DMS 273 (cell line): ENCODE results near the gene PDE1C.

Source experiments
- DNase-seq: peaks from one replicate; lab custom pipeline; 2025; ENCODE audit not compliant: unreplicated experiment; lab: John Stamatoyannopoulos, UW

Gene PDE1C

DNA sequence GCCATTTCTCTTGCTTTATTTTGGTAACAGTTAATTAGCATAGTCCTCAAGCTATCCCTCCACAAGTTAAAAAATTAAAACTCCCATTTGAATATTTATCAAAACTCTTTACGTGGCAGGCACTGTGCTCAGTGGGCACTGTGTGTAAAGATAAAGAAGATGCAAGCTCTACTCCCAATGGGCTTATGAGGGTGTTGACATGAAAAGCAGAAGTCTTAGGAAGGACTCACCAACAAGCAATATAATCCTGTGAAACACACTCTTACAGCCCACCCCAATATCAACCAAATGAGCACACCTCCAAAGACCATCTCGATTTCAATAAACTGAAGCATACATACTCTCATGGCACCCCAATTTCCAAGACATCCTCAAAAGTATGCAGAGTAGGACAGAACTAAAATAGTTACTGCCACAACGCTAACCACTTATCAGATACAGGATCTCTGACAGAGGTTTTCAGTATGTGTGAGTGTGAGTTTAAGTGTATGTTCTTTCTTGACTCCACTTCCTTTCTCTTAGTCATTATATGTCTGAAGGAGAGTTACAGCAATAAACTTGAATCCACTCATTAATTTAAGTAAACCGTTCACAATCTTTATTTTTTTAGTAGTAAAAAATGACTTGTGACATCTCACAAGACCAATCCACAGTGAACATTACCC lies 120.0 kb downstream of the PDE1C start:
- no peak for DNase-seq

DNA sequence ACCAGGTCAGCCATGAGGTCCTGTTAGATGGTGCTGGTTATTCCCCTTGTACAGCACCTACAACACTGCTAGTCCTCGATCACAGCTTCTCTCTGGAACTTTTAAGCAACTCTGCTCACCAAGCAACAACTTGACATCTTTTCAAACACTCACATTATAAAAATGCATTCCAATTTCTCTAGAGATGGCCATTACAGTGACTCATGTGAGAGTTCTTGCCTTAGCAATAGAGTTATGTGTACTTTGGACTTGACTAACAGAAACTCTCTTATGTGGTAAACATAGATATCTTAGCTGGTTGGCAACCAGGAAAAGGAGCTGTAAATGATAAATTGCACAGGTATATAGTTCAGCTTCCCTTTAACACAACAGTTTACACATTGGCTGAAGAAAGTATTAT lies 122.2 kb downstream of the PDE1C start:
- no peak for DNase-seq

DNA sequence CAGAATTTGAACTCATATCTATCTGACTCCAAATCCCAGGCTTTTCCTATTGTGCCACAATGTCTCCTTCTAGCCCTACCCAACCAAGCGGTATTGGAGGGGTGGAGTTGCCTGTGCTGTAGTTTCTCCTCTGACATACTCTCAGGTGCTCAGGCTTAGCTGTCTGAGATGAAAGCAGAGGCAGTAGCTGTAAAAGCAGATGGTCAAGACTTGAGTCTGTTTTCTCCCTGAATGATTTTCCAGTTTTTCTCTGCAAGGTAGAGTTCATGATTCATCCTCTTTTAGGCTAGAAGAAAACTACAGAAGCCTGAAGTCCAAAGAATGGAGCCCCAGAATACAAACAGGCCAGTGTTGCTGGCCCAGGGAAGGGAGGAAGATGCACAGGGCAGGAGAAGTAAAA lies 130.0 kb downstream of the PDE1C start:
- DNase-seq, result no peak

DNA sequence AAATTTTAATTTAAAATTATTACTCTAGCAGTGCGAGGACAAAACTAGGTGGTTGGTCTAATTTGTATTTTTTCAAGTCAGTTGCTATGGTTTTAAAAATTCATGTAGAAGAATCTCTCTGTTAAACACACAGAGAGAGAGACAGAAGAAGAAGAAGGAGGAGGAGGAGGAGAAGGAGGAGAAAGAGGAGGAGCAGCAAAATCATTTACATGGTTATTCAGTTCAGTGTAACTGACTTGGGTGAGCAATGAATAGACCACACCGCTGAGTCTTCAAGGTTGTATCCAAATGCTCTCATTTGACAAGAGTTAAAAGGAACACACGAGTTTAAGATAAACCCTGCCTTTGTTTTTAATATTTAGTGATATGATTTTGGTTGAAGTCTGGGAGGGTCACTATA lies 131.1 kb downstream of the PDE1C start:
- DNase-seq, result no peak

DNA sequence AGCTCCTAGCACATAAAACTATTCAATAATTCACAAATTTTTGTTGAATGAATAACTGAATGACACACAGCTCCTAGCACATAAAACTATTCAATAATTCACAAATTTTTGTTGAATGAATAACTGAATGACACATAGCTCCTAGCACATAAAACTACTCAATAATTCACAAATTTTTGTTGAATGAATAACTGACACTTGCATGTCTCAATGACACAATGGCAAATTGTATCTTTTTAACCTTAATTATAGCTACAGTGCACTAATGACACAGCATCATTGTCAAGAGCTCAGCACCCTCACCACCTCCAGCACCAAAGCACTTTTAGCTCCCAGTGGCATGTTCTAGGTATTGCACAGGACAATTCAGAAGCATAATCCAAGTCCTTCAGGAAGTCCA lies 131.6 kb downstream of the PDE1C start:
- DNase-seq, result peak; percentile 30

DNA sequence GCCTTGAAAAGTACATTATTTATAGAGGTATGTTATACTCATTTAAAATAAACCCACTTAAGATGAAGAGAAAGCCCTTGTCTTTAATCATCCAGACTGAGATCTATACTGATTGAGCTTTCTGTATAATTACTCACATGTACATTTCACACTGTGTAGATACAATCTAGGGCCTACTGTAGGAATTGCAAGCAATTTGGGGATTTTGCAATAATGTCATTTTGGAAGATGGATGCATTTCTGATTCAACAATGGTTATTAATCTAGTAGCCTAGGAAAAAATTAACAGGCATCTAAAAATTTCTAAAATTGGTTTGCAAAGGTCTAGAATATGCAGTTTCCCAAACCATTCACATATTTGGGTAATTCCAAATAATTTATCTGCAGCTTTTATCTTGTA lies 132.2 kb downstream of the PDE1C start:
- DNase-seq, result no peak

DNA sequence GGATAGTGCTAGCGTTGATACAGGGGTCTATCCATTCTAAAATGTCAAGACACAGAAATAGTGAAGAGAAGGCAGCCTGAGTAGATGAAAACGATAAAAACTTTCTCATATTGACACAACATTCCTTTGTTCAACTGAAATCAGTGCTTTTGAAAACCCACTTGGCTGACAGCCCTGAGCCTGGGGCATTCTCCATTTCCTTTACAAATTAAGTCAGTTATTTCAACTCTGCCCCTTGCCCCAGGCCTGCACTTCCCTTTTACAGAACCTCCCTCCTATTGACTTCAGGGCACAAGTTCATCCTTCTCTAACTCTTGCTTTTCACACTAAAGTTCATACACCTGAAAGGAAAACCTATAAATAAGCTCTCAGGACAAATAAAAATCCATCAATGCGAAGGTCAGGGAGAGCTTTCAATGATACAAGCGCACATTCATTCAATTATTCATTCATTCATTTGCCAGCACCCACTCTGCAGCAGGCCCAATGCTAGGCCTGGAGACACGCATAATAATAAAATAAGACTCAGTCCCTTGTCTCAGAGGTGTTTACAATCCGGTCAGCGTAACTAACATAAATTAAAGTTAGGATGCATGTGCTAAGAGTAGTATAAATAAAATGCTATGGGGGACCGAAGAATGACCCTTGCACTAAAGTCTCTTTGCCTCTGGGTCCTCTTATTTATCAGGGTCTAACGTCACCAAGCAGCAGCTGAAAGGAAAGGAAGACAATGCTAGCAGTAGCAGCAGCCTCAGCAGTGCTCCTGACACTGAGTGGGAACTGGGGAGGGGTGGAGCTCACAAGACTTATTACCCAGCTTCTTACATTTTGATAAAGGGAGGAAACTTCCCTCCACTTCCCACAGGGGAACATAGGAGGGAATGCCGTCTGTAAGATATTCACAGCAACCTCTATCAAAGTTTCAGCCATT lies 134.8 kb downstream of the PDE1C start:
- no peak for DNase-seq

DNA sequence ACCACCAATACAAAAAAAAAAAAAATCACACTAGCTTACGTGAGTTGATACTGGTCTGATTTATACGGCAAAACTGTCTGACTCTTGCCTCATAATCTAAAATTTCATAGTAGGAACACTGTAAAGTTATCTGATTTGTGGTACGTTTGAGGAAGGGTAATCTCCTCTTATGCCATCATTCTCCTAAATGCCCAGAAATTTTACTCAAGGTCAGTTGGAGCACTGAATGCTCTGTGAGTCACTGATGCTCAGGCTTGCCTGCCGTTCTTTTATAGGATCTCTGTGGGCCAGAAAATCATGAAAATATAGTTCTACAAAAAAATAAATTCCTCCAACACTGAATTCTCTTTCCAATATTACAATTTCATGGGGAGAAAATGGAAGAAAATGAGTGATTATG lies 135.7 kb downstream of the PDE1C start:
- DNase-seq, result no peak

DNA sequence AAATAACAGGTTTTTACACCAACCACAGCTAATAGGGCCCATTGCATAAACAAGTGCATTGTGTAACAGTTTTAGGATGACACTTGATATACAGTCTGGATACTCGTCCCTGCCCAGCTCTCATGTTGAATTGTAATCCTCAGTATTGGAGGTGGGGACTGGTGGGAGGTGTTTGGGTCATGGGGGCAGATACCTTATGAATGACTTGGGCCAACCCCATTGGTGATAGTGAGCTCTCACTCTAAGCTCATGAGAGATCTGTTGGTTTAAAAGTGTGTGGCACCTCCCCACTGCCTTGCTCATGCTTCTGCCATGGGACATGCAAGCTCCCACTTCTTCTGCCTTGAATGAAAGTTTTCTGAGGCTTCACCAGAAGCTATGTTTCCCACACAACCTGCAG lies 136.7 kb downstream of the PDE1C start:
- no peak for DNase-seq

DNA sequence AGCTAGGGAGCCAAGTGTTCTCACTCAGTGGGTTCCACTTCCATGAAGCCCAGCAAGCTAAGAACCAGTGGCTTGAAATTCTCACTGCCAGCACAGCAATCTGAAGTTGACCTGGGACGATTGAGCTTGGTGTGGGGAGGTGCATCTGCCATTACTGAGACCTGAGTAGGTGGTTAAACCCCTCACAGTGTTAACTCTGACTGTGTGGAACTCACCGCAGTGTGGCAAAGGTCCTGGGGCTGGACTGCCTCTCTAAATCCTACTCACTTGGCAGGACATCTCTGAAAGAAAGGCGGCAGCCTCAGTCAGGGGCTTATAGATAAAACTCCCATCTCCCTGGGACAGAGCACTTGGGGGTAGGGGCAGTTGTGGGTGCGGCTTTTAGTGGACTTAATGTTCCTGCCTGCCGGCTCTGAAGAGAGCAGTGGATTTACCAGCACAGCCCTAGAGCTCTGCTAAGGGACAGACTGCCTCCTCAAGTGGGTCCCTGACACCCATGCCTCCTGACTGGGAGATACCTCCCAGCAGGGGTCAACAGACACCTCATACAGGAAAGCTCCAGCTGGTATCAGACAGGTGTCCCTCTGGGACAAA lies 143.1 kb downstream of the PDE1C start:
- DNase-seq, result no peak

DNA sequence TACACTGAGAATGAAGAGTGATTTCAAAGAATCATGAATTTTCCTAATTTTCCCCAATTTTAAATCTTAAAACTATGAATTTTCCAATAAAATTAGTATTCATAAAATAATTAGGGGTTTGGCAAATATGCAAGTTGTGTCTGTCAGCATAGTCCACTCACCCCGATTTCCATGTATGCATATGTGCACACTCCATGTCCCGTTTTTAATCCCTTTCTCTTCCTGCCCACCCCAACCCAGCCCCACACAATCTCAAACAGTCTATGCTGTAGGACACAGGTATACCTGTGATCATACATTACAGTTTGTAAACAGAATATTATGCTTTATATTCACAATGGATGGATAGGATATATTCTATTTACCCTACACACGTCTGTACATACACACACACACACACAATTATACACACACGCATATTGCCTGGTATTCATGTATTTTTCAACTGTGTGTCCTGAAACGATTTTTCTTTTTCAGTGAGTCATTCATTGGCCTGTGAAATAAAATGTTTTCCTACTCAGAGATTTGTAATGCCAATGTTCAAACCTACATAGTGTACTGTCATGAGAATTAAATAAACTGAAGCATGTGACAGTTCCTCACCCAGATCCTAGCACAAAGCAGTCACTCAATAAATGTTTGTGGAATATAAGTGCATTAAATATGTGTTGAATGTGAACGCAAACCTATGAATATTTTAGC lies 144.3 kb downstream of the PDE1C start:
- DNase-seq, result no peak

DNA sequence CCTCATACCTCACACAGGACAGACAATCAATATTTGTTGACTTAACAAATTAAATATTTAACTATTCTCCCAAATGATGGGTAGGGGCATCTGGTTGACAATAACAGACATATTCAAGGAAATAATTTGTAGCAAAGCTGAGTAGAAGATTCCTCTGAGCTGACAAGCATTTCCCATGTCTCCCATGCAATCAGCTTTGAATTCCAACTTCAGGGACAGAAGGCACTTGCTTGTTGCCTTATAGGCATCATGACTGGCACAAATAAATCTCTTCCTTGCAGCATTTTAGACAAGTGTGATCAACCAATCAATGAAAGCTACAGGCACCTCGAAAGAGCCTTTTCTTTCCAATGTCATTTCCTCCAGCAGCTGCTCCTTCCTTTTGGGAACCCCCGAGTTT lies 146.0 kb downstream of the PDE1C start:
- no peak for DNase-seq

DNA sequence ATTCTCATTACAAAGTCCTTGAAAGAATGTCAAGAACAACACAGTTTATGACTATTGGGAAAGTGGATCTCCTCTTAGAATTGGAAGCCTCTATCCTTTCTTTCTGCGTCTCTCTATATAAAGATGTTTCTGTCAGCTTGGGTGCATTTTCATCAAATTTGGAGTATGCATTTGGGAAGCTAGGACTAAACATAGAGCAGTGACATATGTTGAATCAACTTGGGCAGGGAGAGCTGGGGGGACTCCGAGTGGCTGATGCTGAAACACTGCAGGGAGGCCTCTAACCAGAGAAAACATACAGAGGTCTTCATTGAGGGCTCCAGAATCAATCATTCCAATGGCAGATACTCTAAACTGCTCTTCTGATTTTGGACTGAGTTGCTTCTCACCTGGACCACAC lies 147.4 kb downstream of the PDE1C start:
- no peak for DNase-seq

DNA sequence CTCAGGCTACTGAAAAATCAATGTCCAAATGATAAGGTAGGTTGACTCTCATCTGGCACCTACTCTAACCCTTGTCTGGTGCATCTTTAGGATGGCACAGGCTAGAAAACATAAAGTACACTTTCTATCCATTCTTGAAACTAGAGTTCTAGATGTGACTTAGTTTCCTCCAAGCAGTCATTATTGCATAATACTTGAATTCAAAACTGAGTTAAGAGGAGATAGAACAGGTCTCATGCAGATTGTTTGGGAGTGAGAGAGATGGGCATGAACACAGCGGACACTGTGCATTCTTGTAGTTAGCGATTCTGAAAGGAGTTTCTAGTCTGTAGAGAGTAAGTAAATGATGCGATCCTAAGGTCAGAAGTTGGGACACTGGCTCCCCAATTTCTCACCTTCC lies 149.2 kb downstream of the PDE1C start:
- DNase-seq, result no peak

DNA sequence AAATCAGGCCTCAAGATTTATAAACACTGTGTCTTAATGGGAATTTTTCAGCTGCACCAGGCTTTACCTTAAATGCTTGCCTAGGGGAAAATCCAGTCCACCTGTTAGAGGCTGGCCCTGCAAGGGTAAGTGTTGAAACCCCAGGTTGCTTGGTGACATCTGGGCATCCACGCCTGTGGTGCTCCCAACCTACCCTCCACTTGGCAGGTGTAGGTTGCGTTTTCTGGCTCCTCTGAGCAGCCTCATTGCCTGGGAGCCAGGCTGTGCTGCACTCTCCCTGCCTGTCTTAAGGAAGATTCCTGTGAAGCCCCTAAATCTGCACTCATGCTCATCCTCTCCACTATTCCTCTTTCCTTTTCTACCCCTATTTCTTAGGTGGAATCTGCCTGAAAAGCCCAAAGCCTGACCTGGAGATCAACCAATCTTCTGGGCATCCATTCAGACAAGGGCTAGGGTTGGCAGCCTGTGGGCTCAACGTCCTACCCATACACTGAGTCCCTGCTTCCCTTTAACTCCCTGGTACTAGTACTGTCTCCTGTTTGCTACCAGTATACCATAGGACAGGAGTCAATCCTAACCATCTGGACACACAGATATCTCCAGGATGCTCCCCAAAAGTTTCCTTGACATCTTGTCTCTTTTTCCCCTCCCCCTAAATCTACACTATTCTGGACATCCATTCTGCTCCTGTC lies 150.4 kb downstream of the PDE1C start:
- DNase-seq, result no peak

DNA sequence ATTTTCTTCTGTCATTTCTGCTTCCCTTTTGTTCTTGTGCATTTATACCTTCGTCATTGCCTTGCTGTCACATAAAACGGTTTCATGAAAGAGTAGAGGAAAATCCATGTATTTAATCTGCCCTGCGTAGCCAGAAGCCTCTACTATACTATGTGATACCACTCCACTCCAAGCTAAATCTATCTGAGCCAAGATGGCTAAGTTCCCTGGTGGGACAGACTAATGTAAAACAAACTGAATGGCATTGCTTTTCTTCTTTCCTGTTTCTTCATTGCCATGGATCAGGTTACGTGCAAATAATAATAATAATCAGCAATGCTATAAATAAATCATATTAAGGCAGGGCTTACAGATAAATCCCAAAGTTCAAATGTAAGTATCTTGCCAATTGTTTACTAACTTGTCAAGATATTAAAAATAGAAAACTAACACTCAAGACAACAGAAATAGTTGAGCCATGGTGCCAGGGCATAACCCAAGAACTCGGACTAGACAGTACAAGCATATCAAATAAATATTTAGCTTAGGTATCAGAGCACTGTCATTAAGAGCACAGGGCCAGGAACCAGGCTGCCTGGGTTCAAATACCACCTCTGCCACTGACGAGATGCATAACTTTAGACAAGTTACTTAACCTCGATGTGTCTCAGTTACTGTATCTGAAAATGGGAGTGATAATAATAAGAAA lies 151.4 kb downstream of the PDE1C start:
- DNase-seq, result no peak

DNA sequence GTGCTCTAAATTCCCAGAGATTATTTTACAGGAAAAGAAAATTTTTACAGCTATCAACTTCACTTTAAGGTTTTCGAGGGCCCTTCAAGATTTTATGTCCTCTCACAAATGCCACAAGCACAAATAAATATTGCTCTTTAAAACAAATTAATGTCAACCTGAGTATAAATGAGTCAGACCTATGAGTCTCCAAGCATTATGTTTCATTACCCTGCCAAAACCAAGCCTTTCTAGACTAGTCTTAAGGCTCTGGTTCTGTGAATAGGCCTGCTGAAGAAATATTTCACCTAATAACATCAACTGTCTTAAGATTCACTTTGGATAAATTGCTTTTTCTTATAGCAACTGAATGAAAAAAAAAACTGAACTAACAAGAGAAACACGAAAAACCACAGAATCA lies 153.0 kb downstream of the PDE1C start:
- DNase-seq, result no peak

DNA sequence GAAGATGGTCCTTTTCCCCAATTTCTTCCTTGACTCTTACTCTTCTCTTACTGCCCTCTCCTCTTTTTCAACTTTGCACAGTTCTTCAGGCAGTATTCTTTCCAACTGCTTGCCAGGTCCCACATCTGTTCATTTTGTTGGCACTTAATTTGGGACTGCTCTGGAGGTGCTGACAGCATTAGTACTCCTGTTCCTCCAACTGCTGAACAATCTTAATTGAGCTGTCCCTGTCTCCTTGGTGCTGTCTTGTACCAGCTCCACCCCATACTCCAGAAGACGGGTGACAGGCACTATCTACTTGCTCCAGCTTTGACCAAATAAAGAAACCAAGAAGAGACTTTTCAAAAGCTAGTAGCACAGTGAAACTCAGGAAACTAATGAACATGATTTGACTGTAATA lies 160.0 kb downstream of the PDE1C start:
- peak; percentile 55 for DNase-seq

DNA sequence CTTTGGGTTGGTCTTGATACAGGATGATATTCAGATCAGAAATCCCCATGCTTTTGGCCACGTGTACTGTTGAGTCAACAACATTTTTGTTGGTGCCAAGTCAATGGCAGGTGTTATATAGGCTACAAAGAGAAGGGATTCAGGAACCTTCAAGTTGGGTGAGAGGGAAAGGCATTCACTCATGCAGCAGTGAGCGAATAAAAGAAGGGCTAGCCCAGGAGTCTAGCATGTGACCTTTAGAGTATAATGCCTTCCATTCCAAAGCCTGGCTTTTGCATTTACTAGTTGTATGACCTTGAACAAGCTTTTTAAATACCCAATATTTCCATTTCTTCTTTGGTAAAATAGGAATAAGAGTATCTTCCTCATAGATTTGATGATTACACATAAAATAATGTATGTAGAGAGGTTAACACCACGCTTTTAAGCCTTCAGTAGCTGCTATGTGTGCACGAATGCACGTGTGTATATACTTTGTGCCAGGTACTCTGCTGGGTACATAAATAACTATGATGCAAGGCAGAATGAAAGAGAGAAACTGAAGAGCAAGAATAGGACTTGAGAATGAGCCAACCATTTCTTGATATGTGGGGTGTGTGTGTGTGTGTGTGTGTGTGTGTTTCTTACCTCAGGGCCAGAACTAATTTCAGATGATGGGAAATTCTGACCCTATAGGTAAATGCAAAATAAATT lies 163.6 kb downstream of the PDE1C start:
- no peak for DNase-seq

DNA sequence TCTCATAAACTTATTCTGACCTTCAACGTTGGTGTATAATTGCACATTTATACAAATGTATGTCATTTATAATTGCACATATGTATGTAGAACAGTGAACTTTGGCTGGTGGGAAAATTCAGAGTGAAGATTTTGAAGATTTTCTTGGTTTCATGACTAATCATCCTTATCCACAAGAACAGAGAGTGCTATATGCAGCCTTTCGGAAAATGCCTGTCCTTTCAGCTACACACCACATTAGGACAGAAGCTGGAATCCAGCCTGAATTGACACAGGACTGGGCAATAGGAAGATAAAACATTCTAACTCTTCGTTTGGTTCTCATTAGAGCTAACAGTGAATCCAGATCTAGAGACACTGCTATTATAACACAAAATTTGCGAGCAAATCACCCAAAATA lies 166.2 kb downstream of the PDE1C start:
- DNase-seq, result no peak
